Tibial nerve (tissue), 4 donors: Measurements from ENCODE around the gene FAM227A. TPM values are rescaled to one million over a fixed set of nuclear protein-coding genes. Genes with fewer than 3 reads are reported as not detected.

Experiments used
- DNase-seq, 2 donors: peaks; one replicate each; pipeline ENCODE4 v3.0.0-alpha.2; 2019; ENCODE audit warnings: low spot score in 2 of 2
- H3K27ac ChIP-seq, 4 donors: fragments of 200-600 bp; sonication (generic) in 3 of 4; one replicate each; pipeline ENCODE4 v1.5.1; 2017 to 2019; ENCODE audit warnings: mild to moderate bottlenecking in 1 of 4
- H3K27me3 ChIP-seq, 2 donors: fragments of 200-600 bp; sonication (generic) in 1 of 2; one replicate each; pipeline versions ENCODE4 v1.5.1 to v1.6.0; 2017 to 2019
- H3K36me3 ChIP-seq, 3 donors: fragments of 200-600 bp; sonication (generic); one replicate each; pipeline ENCODE4 v1.5.1; 2018 to 2019
- H3K4me1 ChIP-seq, 4 donors: fragments of 200-600 bp; sonication (generic) in 3 of 4; one replicate each; pipeline ENCODE4 v1.5.1; 2017 to 2019
- H3K4me3 ChIP-seq, 4 donors: fragments of 200-600 bp; sonication (generic) in 3 of 4; one replicate each; pipeline ENCODE4 v1.5.1; 2017 to 2019; ENCODE audit warnings: mild to moderate bottlenecking in 1 of 4, moderate library complexity in 1 of 4
- H3K9me3 ChIP-seq, 4 donors: fragments of 200-600 bp; sonication (generic) in 3 of 4; one replicate each; pipeline ENCODE4 v1.5.1; 2017 to 2019
- CTCF ChIP-seq, 5 experiments: fragments of 200-600 bp in 3 of 5; fragments of 450-650 bp in 2 of 5; sonication (generic) in 3 of 5; IDR thresholded peaks; one replicate each; pipeline ENCODE4 v1.5.1; 2016 to 2019; ENCODE audit warnings: antibody characterized with exemption in 5 of 5, mild to moderate bottlenecking in 3 of 5, moderate library complexity in 2 of 5
- EP300 ChIP-seq, 2 donors: sonication (generic); formaldehyde crosslinking; IDR thresholded peaks; one replicate each; pipeline ENCODE4 v1.6.1; 2017; ENCODE audit warnings: antibody characterized with exemption in 2 of 2, mild to moderate bottlenecking in 1 of 2
- POLR2A ChIP-seq, 2 donors: fragments of 450-650 bp; IDR thresholded peaks; one replicate each; pipeline ENCODE4 v1.6.1; 2017; ENCODE audit warnings: antibody characterized with exemption in 2 of 2, mild to moderate bottlenecking in 2 of 2, moderate library complexity in 2 of 2
- WGBS, 2 donors: methylation state at CpG; one replicate each; pipeline ENCODE4 v1.1.5; 2018; 5-methylcytosine and 5-hydroxymethylcytosine counted together
- total RNA-seq, 4 donors: library from RNA; depleted of rRNA; stranded (reverse); fragments of >200 nt; gene quantifications; one replicate each; pipeline ENCODE4 v1.1.0, GENCODE V29; 2016

FAM227A gene
- total RNA-seq, 4 donors from 2014 or later, result 1.3 to 10.2 (median 6.7) TPM

- peak in 1 of 2 donors; percentile 41 for DNase-seq
- 0% methylated on average over 18 to 27 of the region's 57 CpGs for WGBS, 2 donors
- peak overlapping the region; percentile 58 to 94 (median 88) for H3K4me3 ChIP-seq
These were observed 44.1 kb upstream of the FAM227A start for GRCh38 chr22:38700270-38700788.

GRCh38 chr22:38699784-38700183 lies 43.6 kb upstream of the FAM227A start:
- 3 to 12% methylated on average over 6 of the region's 6 CpGs for WGBS, 2 donors
- Histone ChIP-seq H3K4me1 (peaks cover 0 to 62% (median 43%) of the 10 kb centered on the region in 4 donors), H3K27ac (peak overlapping the region; percentile 90 to 99 (median 99)), H3K9me3 (no peaks in the 10 kb centered on the region), H3K27me3 (no peaks in the 10 kb centered on the region), H3K4me3 (peak overlapping the region; percentile 58 to 94 (median 88)), H3K36me3 (peaks cover 0 to 16% (median 0%) of the 10 kb centered on the region in 3 donors)
- no peak for DNase-seq
- no peak for TF ChIP-seq EP300 (IDR thresholded peaks at IDR 0.05)
- peak in 1 of 2 donors; percentile 11 for TF ChIP-seq POLR2A (IDR thresholded peaks at IDR 0.05)

More at GRCh38 chr22:38700270-38700788, 44.1 kb upstream of the FAM227A start:
- Histone ChIP-seq H3K4me1 (peaks cover 0 to 63% (median 46%) of the 10 kb centered on the region in 4 donors), H3K27ac (peak overlapping the region; percentile 90 to 99 (median 99)), H3K36me3 (peaks cover 0 to 14% (median 0%) of the 10 kb centered on the region in 3 donors), H3K27me3 (no peaks in the 10 kb centered on the region), H3K9me3 (no peaks in the 10 kb centered on the region)
- TF ChIP-seq EP300 (IDR thresholded peaks at IDR 0.05) (no peak), CTCF (IDR thresholded peaks at IDR 0.05) (no peak), POLR2A (IDR thresholded peaks at IDR 0.05) (no peak)

GRCh38 chr22:38699143-38699542 lies 43.0 kb upstream of the FAM227A start:
- 42 to 44% methylated on average over 5 of the region's 5 CpGs for WGBS, 2 donors
- Histone ChIP-seq H3K36me3 (peaks cover 0 to 23% (median 0%) of the 10 kb centered on the region in 3 donors), H3K27me3 (no peaks in the 10 kb centered on the region), H3K4me3 (peak overlapping the region; percentile 58 to 94 (median 88)), H3K27ac (peak overlapping the region; percentile 90 to 99 (median 99)), H3K4me1 (peaks cover 0 to 60% (median 39%) of the 10 kb centered on the region in 4 donors), H3K9me3 (no peaks in the 10 kb centered on the region)
- TF ChIP-seq POLR2A (IDR thresholded peaks at IDR 0.05) (no peak), EP300 (IDR thresholded peaks at IDR 0.05) (no peak), CTCF (IDR thresholded peaks at IDR 0.05) (no peak)
- DNase-seq, result no peak

GRCh38 chr22:38698407-38699094 lies 42.4 kb upstream of the FAM227A start:
- TF ChIP-seq POLR2A (IDR thresholded peaks at IDR 0.05) (no peak), CTCF (IDR thresholded peaks at IDR 0.05) (no peak), EP300 (IDR thresholded peaks at IDR 0.05) (no peak)
- 89 to 91% methylated on average over 13 of the region's 13 CpGs for WGBS, 2 donors
- Histone ChIP-seq H3K4me1 (peaks cover 0 to 65% (median 39%) of the 10 kb centered on the region in 4 donors), H3K27me3 (no peaks in the 10 kb centered on the region), H3K9me3 (no peaks in the 10 kb centered on the region), H3K27ac (peak overlapping the region; percentile 9 to 99 (median 94)), H3K4me3 (peak overlapping the region in 2 of 4 donors; percentile 58 to 92), H3K36me3 (peaks cover 0 to 24% (median 0%) of the 10 kb centered on the region in 3 donors)
- DNase-seq, result no peak

- Histone ChIP-seq H3K27ac (peak overlapping the region in 3 of 4 donors; percentile 9 to 99 (median 90)), H3K4me1 (peaks cover 0 to 71% (median 39%) of the 10 kb centered on the region in 4 donors), H3K36me3 (peaks cover 0 to 33% (median 0%) of the 10 kb centered on the region in 3 donors), H3K4me3 (no peak overlapping the region), H3K27me3 (no peaks in the 10 kb centered on the region), H3K9me3 (no peaks in the 10 kb centered on the region)
- DNase-seq, result no peak
- WGBS, 2 donors, result 61 to 69% methylated on average over 8 of the region's 8 CpGs
- TF ChIP-seq EP300 (IDR thresholded peaks at IDR 0.05), result no peak
- TF ChIP-seq CTCF (IDR thresholded peaks at IDR 0.05), result no peak
- no peak for TF ChIP-seq POLR2A (IDR thresholded peaks at IDR 0.05)
These were observed 41.4 kb upstream of the FAM227A start for GRCh38 chr22:38697425-38698089.
